Progenitor cell of endocrine pancreas (in vitro differentiated cells): Measurements from ENCODE around the gene ATP8A2. TPM values are rescaled to one million over a fixed set of nuclear protein-coding genes. Genes with fewer than 3 reads are reported as not detected.
"Not testable (repeated sequence)": the region's sequence is repeated elsewhere in the genome, so short reads cannot be mapped to it uniquely, and the experiment has no call there.

Experiments used
- DNase-seq: peaks from one replicate; pipeline ENCODE4 v3.0.0; 2021; ENCODE audit warnings: low spot score; ENCODE audit not compliant: unreplicated experiment
- H3K27ac Mint-ChIP-seq: 2 replicates; pipeline ENCODE4 v1.8.0; 2021; ENCODE audit warnings: mild to moderate bottlenecking, moderate library complexity, mixed read lengths
- H3K27me3 Mint-ChIP-seq: 2 replicates; pipeline ENCODE4 v1.8.0; 2021; ENCODE audit warnings: mixed read lengths
- H3K36me3 Mint-ChIP-seq: 2 replicates; pipeline ENCODE4 v1.8.0; 2022; ENCODE audit warnings: mixed read lengths; ENCODE audit not compliant: insufficient read depth
- H3K4me1 Mint-ChIP-seq: 2 replicates; pipeline ENCODE4 v1.8.0; 2021; ENCODE audit warnings: low read depth, mixed read lengths
- H3K4me3 Mint-ChIP-seq: 2 replicates; pipeline ENCODE4 v1.8.0; 2021; ENCODE audit warnings: low read depth, mild to moderate bottlenecking, moderate library complexity, mixed read lengths
- H3K9me3 Mint-ChIP-seq: 2 replicates; pipeline ENCODE4 v1.8.0; 2021; ENCODE audit warnings: low read depth, mixed read lengths
- total RNA-seq: library from RNA; stranded (reverse); gene quantifications from 2 replicates; pipeline ENCODE4 v1.2.1, GENCODE V29; 2021
- TF ChIP-seq, protein P1 (sequence below): fragments of 200-600 bp; sonication (generic); IDR thresholded peaks from one replicate; pipeline ENCODE4 v1.5.0; 2021; ENCODE audit warnings: antibody characterized with exemption, mild to moderate bottlenecking; ENCODE audit not compliant: unreplicated experiment

Gene ATP8A2
- total RNA-seq, 1 donor from 2014 or later: 0.38 TPM

DNA sequence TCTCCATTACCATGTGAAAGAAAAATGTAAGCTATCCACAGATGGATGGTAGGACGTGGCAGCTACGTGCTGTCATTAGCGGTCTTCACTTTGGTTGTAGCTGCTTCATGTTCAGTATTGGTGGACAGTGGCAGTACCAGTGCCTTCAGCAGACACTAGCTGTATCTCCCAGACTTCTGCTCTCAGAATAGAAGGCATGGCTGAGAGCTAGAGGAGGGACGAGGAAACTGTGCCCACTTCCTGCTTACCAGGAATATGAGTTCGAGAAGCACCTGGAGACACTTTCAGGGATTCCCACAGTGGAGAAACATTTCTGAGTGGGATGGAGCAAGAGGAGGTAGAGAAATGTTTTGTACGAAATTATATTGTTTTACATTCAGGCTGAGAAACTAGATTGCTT lies 686.9 kb downstream of the ATP8A2 start:
- Mint-ChIP-seq H3K27ac (no peak overlapping the region), H3K4me1 (peaks cover 8% of the 10 kb centered on the region), H3K9me3 (no peaks in the 10 kb centered on the region), H3K36me3 (no peaks in the 10 kb centered on the region), H3K4me3 (no peak overlapping the region), H3K27me3 (peaks cover 41% of the 10 kb centered on the region)
- no peak for DNase-seq
- TF ChIP-seq, protein P1, sequence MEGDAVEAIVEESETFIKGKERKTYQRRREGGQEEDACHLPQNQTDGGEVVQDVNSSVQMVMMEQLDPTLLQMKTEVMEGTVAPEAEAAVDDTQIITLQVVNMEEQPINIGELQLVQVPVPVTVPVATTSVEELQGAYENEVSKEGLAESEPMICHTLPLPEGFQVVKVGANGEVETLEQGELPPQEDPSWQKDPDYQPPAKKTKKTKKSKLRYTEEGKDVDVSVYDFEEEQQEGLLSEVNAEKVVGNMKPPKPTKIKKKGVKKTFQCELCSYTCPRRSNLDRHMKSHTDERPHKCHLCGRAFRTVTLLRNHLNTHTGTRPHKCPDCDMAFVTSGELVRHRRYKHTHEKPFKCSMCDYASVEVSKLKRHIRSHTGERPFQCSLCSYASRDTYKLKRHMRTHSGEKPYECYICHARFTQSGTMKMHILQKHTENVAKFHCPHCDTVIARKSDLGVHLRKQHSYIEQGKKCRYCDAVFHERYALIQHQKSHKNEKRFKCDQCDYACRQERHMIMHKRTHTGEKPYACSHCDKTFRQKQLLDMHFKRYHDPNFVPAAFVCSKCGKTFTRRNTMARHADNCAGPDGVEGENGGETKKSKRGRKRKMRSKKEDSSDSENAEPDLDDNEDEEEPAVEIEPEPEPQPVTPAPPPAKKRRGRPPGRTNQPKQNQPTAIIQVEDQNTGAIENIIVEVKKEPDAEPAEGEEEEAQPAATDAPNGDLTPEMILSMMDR: no peak

DNA sequence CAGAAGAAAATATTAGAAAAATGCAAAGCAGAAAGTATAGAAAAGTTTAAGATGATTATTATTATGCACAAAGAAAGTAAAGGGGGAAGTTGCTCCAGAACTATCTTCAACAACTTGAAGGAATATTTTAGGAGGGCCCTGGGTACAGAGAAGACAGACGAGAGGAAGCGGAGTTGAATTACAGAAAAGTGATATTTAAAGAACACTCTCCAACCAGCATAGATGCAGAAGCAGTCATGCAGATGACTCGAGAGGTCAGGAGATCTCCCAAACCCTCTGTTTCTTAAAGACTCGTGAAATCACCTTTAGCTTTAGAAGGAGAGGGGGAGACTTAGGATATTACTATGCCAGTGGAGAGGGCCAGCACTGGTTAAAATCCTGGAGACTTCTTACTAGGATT lies 688.6 kb downstream of the ATP8A2 start:
- Mint-ChIP-seq H3K4me1 (peaks cover 8% of the 10 kb centered on the region), H3K27ac (no peak overlapping the region), H3K4me3 (no peak overlapping the region), H3K9me3 (no peaks in the 10 kb centered on the region), H3K36me3 (no peaks in the 10 kb centered on the region), H3K27me3 (peaks cover 42% of the 10 kb centered on the region)
- DNase-seq: no peak
- TF ChIP-seq, protein P1: no peak

- Mint-ChIP-seq H3K4me1 (peaks cover 8% of the 10 kb centered on the region), H3K4me3 (no peak overlapping the region), H3K9me3 (no peaks in the 10 kb centered on the region), H3K36me3 (no peaks in the 10 kb centered on the region), H3K27me3 (peaks cover 39% of the 10 kb centered on the region), H3K27ac (no peak overlapping the region)
- no peak for DNase-seq
- TF ChIP-seq, protein P1: no peak
Observed at GRCh38 chr13:26061256-26061655, 689.5 kb downstream of the ATP8A2 start.

DNA sequence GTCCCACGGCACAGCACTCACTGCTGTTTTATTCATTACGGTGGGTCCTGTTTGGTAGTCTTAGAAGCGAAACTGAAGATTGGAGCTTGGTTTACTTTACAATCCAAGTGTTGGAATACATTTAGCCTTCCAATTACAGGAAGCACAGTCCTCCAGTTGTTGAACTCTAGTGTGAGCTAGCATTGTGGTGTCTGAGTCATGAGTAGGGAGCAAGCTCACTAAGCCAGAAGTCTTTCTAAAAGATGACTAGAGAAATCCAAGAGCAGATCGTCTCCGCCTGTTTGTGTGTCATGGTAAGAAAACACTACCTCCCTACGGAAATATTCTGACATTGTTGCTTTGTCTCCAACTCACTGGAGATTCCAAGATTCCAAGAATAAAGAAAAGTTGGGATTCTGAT lies 690.2 kb downstream of the ATP8A2 start:
- no peak overlapping the region for H3K27ac Mint-ChIP-seq
- H3K27me3 Mint-ChIP-seq: peaks cover 34% of the 10 kb centered on the region
- no peak for DNase-seq
- H3K4me1 Mint-ChIP-seq: peaks cover 8% of the 10 kb centered on the region
- TF ChIP-seq, protein P1: no peak
- no peaks in the 10 kb centered on the region for H3K9me3 Mint-ChIP-seq
- no peak overlapping the region for H3K4me3 Mint-ChIP-seq
- no peaks in the 10 kb centered on the region for H3K36me3 Mint-ChIP-seq

DNA sequence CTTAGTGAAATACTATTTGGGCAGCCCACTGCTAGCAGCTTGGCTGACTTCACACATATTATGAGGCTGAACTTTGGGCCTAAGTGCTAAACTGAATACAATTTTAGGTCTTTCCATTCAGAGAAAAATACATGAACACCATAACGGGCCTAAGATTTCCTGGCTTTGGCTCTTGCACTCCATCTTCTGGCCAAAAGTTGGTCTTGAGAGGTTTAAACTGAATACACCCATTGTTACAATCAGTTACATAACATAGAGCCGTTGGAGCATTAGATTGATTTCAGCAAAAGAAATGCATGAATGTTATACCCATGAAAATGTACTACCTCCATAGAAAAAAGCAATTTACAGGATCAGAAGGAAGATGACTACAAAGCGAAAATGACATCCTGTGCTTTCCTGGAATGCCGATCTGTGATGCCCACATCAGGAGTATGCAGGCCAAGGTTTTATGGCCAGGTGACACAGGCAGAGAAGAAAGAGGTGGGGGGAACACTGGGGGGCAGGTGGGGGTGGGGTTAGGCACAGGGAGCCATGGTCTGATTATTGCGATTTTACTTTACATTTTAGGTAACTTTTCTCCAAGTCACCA lies 691.2 kb downstream of the ATP8A2 start:
- H3K4me1 Mint-ChIP-seq: peaks cover 8% of the 10 kb centered on the region
- H3K36me3 Mint-ChIP-seq: no peaks in the 10 kb centered on the region
- H3K9me3 Mint-ChIP-seq: no peaks in the 10 kb centered on the region
- no peak for DNase-seq
- H3K27ac Mint-ChIP-seq: no peak overlapping the region
- TF ChIP-seq, protein P1: peak; percentile 83
- peaks cover 29% of the 10 kb centered on the region for H3K27me3 Mint-ChIP-seq
- no peak overlapping the region for H3K4me3 Mint-ChIP-seq

DNA sequence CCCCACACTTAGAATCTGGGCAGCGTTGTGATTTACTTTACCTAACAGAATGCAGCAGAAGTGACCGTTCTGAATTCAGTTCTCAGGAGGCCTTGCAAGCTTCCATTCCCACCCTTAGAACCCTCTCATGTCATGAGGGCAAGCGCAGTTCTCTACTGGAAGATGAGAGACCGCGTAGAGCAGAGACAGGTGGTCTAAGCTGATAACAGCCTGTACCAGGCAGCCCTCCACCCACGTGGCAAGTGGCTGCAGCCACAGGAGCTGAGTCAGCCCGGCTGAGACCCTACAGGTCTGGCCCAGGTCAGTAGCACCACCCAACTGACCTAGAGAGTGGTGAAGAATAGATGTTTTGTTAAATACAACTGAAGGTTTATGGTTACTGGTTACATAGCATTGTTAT lies 694.7 kb downstream of the ATP8A2 start:
- not testable (repeated sequence) for H3K36me3 Mint-ChIP-seq, H3K4me1 Mint-ChIP-seq, H3K9me3 Mint-ChIP-seq, H3K27ac Mint-ChIP-seq, H3K4me3 Mint-ChIP-seq, DNase-seq
- H3K27me3 Mint-ChIP-seq: peaks cover 16% of the 10 kb centered on the region
